ENCODE data around the gene ZBTB34. TPM values are rescaled to one million over a fixed set of nuclear protein-coding genes. Genes with fewer than 3 reads are reported as not detected.

ZBTB34 gene
- total RNA-seq, 4 donors from 2014 or later = 4.0 to 8.2 (median 4.5) TPM

- no peak for DNase-seq
- peaks cover 0 to 26% (median 0%) of the 10 kb centered on the region in 4 donors for H3K27me3 ChIP-seq
- 41 to 43% methylated on average over 8 of the region's 8 CpGs for WGBS, 2 donors
Observed at GRCh38 chr9:126857261-126857960, 3.0 kb upstream of the ZBTB34 start.

GRCh38 chr9:126859111-126859510 is 1.3 kb upstream of the ZBTB34 start:
- no peak for DNase-seq
- intact Hi-C loops (cut with DNase I) = no loop called here
- WGBS, 2 donors = 86 to 96% methylated on average over 2 of the region's 2 CpGs

More at GRCh38 chr9:126857261-126857960, 3.0 kb upstream of the ZBTB34 start:
- H3K9me3 ChIP-seq = no peaks in the 10 kb centered on the region
- no peak overlapping the region for H3K4me3 ChIP-seq
- H3K36me3 ChIP-seq = no peaks in the 10 kb centered on the region
- peaks cover 8 to 33% (median 16%) of the 10 kb centered on the region in 3 donors for H3K4me1 ChIP-seq
- no peak overlapping the region for H3K27ac ChIP-seq
- TF ChIP-seq POLR2A (IDR thresholded peaks at IDR 0.05) (no peak), CTCF (IDR thresholded peaks at IDR 0.05) (no peak)
- intact Hi-C loops (cut with DNase I) = no loop called here

GRCh38 chr9:126860757-126861466 is 473 bp downstream of the ZBTB34 start:
- no peak for DNase-seq
- intact Hi-C loops (cut with DNase I) = loop anchor here (10.0 kb wide), 1 partner anchor 54 kb away; the partner anchor contains the start of gene RALGPS1

More at GRCh38 chr9:126859111-126859510, 1.3 kb upstream of the ZBTB34 start:
- H3K27ac ChIP-seq = no peak overlapping the region
- H3K9me3 ChIP-seq = no peaks in the 10 kb centered on the region
- H3K4me3 ChIP-seq = no peak overlapping the region
- TF ChIP-seq CTCF (IDR thresholded peaks at IDR 0.05) (no peak), POLR2A (IDR thresholded peaks at IDR 0.05) (no peak)
- peaks cover 0 to 7% (median 0%) of the 10 kb centered on the region in 3 donors for H3K36me3 ChIP-seq
- H3K4me1 ChIP-seq = peaks cover 13 to 50% (median 21%) of the 10 kb centered on the region in 3 donors
- H3K27me3 ChIP-seq = peaks cover 0 to 10% (median 0%) of the 10 kb centered on the region in 4 donors

GRCh38 chr9:126861707-126862103 is 1.3 kb downstream of the ZBTB34 start:
- H3K27ac ChIP-seq = peak overlapping the region in 3 of 4 donors; percentile 37 to 96 (median 92)
- peak overlapping the region; percentile 80 to 94 (median 90) for H3K4me3 ChIP-seq
- peaks cover 13 to 51% (median 21%) of the 10 kb centered on the region in 3 donors for H3K4me1 ChIP-seq
- TF ChIP-seq CTCF (IDR thresholded peaks at IDR 0.05) (no peak), POLR2A (IDR thresholded peaks at IDR 0.05) (no peak)
- no peak for DNase-seq
- H3K9me3 ChIP-seq = no peaks in the 10 kb centered on the region
- H3K36me3 ChIP-seq = peaks cover 0 to 30% (median 0%) of the 10 kb centered on the region in 3 donors
- WGBS, 2 donors = 5 to 6% methylated on average over 3 of the region's 3 CpGs
- intact Hi-C loops (cut with DNase I) = loop anchor here (10.0 kb wide), 1 partner anchor 53 kb away; the partner anchor contains the start of gene RALGPS1
- H3K27me3 ChIP-seq = peaks cover 0 to 3% (median 0%) of the 10 kb centered on the region in 4 donors

More at GRCh38 chr9:126860757-126861466, 473 bp downstream of the ZBTB34 start:
- Histone ChIP-seq H3K27ac (peak overlapping the region; percentile 92 to 98 (median 96)), H3K9me3 (no peaks in the 10 kb centered on the region), H3K4me1 (peaks cover 13 to 51% (median 21%) of the 10 kb centered on the region in 3 donors), H3K4me3 (peak overlapping the region; percentile 80 to 94 (median 90)), H3K27me3 (peaks cover 0 to 3% (median 0%) of the 10 kb centered on the region in 4 donors), H3K36me3 (peaks cover 0 to 25% (median 0%) of the 10 kb centered on the region in 3 donors)
- 1% methylated on average over 14 of the region's 71 CpGs; no CpG with 5 or more reads in 1 of the 2 donors for WGBS, 2 donors
- TF ChIP-seq POLR2A (IDR thresholded peaks at IDR 0.05) (no peak), CTCF (IDR thresholded peaks at IDR 0.05) (no peak)
